K562 (cell line): Measurements from ENCODE around the gene NDUFB7. TPM values are rescaled to one million over a fixed set of nuclear protein-coding genes. Genes with fewer than 3 reads are reported as not detected.

Experiments
- HOXB6 ChIP-seq: fragments of 250-450 bp; sonication (Bioruptor Pico); IDR thresholded peaks from 2 replicates; pipeline ENCODE4 v1.5.1; 2022; ENCODE audit warnings: mild to moderate bottlenecking, borderline replicate concordance
- polyA plus RNA-seq, 8 experiments: library from polyadenylated mRNA; depleted of rRNA in 4 of 8; stranded (reverse) in 5 of 8; unstranded in 3 of 8; fragments of >200 nt; fragmentation: Nextera tagmentation in 2 of 8; fragmentation: Illumina TruSeq in 1 of 8; extraction: Ambion mirVana in 2 of 8; extraction: Trizol in 1 of 8; gene quantifications; 2 replicates each; pipeline versions ENCODE4 v1.2.1 to v1.2.3, GENCODE V29; 2011 to 2014; ENCODE audit warnings: inconsistent platforms in 1 of 8, missing spikeins in 1 of 8
- total RNA-seq, 7 experiments: library from RNA; depleted of rRNA in 6 of 7; stranded (reverse); fragments of >200 nt in 6 of 7; fragmentation: Illumina TruSeq in 2 of 7; extraction: Trizol in 2 of 7; gene quantifications; 2 replicates each; pipeline versions ENCODE4 v1.2.1 to v1.2.3, GENCODE V29; 2011 to 2021; ENCODE audit warnings: low replicate concordance in 1 of 7
- TF ChIP-seq, protein P1 (sequence below), 2 experiments: fragments of 450-650 bp; IDR thresholded peaks; 2 replicates each; pipeline ENCODE4 v1.6.1; 2016; ENCODE audit warnings: mild to moderate bottlenecking in 2 of 2, borderline replicate concordance in 1 of 2, low read depth in 1 of 2, moderate library complexity in 1 of 2
- TF ChIP-seq, protein P2 (sequence below): fragments of 150-350 bp; IDR thresholded peaks from 2 replicates; pipeline ENCODE4 v1.6.1; 2014; ENCODE audit warnings: low read depth, mild to moderate bottlenecking, low read length, borderline replicate concordance

NDUFB7 gene
- total and polyA plus RNA-seq, 9 of the 15 experiments (the other 6 are each of a cell fraction or from before 2014, with no cell fraction given) = 14.9 to 842 (median 137) TPM

DNA sequence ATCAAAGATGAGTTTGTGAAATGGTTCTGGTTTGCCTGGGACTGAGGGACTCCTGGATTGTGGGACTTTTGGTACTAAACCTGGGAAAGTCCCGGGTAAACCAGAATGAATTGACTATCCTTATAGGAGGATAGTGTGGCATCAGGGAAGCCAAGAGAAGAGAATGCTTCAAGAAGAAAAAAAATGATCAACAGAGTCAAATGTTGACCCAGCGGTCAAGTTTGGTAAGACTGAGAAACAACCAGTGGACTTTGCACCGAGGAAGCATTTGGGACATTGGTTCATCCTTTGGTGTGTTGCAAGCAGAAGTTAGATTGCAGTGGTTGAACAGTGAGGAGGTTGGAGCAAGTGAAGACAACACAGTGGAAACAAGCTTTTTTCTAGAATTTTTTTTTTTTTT is 44.5 kb upstream of the NDUFB7 start (continued):
- TF ChIP-seq, protein P1, sequence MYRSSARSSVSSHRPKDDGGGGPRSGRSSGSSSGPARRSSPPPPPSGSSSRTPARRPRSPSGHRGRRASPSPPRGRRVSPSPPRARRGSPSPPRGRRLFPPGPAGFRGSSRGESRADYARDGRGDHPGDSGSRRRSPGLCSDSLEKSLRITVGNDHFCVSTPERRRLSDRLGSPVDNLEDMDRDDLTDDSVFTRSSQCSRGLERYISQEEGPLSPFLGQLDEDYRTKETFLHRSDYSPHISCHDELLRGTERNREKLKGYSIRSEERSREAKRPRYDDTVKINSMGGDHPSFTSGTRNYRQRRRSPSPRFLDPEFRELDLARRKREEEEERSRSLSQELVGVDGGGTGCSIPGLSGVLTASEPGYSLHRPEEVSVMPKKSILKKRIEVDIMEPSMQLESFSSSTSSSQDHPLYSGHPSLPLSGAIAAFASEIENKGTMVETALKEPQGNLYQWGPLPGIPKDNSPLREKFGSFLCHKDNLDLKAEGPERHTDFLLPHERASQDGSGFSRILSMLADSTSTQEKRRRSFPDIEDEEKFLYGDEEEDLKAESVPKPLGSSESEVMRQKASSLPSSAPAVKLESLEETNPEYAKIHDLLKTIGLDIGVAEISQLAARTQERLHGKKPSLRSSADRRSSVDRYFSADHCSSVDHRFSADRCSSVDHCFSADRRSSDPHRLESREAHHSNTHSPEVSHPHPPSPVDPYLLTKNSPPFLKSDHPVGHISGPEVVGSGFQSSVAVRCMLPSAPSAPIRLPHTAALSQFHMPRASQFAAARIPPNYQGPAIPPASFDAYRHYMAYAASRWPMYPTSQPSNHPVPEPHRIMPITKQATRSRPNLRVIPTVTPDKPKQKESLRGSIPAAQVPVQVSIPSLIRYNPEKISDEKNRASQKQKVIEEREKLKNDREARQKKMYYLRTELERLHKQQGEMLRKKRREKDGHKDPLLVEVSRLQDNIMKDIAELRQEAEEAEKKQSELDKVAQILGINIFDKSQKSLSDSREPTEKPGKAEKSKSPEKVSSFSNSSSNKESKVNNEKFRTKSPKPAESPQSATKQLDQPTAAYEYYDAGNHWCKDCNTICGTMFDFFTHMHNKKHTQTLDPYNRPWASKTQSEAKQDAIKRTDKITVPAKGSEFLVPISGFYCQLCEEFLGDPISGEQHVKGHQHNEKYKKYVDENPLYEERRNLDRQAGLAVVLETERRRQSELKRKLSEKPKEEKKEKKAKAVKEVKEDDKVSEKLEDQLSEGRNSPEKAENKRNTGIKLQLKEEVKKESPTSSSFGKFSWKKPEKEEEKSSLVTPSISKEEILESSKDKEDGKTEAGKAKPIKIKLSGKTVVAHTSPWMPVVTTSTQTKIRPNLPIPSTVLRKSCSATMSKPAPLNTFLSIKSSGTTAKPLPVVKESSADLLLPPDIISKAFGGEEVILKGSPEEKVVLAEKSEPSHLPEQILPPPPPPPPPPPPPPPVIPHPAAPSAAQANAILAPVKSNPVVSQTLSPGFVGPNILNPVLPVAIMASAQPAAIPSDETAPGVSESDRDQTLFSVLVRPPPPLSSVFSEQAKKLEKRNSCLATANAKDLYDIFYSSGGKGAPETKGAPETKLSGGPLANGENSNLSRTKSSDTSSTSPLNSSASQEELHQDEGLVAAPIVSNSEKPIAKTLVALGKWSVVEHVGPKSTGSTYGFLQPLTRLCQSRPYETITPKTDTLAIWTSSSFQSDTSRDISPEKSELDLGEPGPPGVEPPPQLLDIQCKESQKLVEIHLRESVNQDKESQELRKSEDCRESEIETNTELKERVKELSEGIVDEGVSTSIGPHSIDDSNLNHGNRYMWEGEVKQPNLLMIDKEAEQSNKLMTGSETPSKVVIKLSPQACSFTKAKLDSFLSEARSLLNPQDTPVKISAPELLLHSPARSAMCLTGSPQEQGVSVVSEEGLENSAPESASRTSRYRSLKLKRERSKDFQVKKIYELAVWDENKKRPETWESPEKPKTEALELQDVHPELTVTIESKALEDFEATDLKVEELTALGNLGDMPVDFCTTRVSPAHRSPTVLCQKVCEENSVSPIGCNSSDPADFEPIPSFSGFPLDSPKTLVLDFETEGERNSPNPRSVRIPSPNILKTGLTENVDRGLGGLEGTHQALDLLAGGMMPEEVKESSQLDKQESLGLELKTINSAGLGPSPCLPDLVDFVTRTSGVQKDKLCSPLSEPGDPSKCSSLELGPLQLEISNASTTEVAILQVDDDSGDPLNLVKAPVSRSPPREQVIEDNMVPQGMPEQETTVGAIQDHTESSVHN (IDR thresholded peaks at IDR 0.05; ENCODE audit: borderline replicate concordance in 1 of 2, low read depth in 1 of 2) = no peak
- TF ChIP-seq, protein P2, sequence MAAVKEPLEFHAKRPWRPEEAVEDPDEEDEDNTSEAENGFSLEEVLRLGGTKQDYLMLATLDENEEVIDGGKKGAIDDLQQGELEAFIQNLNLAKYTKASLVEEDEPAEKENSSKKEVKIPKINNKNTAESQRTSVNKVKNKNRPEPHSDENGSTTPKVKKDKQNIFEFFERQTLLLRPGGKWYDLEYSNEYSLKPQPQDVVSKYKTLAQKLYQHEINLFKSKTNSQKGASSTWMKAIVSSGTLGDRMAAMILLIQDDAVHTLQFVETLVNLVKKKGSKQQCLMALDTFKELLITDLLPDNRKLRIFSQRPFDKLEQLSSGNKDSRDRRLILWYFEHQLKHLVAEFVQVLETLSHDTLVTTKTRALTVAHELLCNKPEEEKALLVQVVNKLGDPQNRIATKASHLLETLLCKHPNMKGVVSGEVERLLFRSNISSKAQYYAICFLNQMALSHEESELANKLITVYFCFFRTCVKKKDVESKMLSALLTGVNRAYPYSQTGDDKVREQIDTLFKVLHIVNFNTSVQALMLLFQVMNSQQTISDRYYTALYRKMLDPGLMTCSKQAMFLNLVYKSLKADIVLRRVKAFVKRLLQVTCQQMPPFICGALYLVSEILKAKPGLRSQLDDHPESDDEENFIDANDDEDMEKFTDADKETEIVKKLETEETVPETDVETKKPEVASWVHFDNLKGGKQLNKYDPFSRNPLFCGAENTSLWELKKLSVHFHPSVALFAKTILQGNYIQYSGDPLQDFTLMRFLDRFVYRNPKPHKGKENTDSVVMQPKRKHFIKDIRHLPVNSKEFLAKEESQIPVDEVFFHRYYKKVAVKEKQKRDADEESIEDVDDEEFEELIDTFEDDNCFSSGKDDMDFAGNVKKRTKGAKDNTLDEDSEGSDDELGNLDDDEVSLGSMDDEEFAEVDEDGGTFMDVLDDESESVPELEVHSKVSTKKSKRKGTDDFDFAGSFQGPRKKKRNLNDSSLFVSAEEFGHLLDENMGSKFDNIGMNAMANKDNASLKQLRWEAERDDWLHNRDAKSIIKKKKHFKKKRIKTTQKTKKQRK = no peak
- no peak for TF ChIP-seq HOXB6 (CRISPR knock-in tag)
